Activated CD8-positive, alpha-beta memory T cell treated with anti-CD3 and anti-CD28 coated beads for 48 hours (primary cell): ENCODE results near the gene PROK1.

Experiments
- DNase-seq, 3 experiments: peaks; one replicate each; pipeline ENCODE4 v3.0.0-alpha.2; 2020; ENCODE audit warnings: low read depth in 2 of 3, low spot score in 2 of 3

PROK1 gene

DNA sequence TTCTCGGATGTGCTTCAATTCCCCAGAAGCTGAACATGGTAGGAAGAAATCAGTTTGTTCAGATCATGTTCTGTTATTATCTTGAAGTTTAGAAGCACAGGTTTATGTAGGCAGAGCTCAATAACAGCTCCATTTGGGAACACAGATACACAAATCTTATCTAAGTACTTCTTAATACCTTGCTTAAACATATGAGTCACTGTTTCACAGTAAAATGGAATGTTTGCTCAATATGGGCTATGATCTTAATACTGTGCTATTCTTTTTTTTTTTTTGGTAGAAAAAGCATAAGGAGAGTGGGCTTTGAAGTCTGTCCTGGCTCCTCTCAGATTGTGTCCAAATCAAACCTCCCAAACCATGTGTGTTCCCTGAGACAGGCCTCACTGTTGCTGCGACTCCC is 13.4 kb downstream of the PROK1 start:
- no peak for DNase-seq

DNA sequence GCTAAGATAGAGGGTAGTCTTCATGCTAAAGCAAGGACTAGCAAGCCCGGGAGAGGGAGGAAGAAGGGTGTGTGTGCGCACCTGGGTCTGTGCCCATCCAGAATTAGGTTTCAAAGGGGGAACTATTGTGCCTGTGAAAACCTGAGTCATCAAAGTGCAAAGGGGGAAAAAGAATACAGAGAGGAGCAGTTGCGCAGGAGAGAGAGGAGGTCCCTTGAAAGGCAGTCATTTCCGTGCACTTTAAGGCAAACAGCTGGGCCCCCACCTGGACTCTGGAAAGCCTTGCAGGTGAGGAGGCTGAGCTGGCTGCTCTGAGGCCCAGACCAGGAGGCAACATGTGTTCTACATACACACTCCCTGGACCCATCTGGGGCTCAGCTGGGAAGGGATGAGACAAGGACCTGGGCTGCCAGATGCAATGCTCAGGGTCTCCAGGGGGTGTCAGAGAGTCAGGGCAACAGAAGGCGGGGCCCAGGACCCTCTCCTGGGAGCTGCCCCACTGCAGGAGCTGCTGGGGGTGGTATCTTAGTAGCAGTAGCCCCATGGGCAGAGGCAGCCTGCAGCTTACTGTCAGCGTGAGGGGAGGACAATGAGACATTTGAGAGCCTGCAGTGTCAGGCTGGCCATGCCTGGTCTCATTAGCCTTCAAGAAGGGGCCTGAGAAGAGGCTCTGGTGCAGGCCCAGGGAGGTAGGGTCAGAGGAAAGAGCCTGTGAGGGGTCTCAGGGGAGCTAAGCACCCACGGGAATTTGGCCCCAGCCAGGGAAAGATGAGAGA is 14.3 kb downstream of the PROK1 start:
- no peak for DNase-seq

DNA sequence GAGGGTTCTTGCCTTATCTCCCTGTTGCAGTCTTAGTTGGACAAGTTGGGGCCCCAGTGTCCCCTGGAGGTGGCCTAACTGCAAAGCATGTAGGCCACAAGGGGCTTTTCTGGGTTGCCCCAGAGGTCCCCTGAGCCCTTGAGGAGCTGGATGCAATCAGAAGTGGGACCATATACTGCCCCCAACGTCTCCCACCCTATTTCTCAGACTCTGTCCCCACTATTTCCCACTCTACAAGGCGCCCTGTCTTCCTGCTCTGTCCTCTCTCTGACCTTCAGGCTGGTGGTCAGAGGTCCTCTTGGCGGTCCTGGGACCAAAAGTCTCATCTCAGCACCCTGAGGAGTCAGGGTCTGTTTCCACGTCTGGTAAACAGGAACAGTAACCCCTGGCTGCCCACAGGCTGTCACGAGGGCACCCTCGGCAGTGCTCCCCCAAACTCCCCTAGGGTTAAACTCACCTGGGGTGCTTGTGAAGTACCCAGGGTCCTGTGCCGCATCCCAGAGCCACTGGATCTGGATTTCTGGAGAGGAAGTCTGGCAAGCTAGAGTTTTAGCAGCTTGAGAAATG is 14.9 kb downstream of the PROK1 start:
- DNase-seq = no peak

DNA sequence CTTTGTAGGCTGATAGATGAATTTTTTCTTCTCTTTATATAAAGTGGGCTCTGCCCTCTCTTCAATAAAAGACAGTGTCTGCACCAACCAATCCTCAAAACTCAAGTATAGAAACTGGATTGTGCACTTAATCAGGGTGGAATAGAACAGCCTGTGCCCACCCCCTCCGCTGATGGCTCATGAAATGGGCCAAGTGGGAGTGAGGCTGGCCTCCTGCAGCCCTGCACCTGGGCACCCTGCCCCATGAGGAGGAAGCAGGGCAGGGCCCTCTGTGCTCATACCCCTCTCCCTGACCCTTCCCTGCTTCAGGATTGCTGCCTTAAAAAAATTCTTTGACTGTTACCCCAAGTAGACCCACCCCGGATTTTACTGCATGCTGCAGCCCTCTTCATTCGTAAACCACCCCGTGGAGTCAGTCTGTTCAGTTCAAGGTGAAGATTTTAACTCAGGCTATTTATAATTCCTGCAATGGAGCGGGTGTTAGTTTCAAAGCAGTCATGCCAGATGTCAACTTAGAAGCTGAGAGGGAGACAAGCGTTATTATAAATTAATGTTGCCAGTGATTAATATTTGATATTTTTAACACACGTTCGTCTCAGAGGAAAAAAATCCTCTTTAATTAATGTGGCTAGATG is 15.8 kb downstream of the PROK1 start:
- no peak for DNase-seq

DNA sequence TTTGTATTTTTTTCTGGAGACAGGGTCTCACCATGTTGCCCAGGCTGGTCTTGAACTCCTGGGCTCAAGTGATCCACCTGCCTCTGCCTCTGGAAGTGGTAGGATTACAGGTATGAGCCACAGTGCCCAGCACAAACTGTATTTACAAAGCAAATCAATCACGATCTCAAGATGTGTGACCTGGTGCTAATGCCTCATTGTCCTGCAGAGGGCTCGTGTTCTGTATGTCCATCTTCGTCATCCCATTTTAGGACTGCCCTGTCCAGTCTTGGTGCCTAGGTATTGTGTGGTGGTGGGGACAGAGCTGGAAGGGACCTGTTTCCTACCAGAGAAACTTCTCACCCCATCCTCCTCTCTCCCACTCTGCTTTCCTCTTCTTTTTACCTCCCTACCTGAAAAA is 20.2 kb downstream of the PROK1 start:
- DNase-seq = no peak

DNA sequence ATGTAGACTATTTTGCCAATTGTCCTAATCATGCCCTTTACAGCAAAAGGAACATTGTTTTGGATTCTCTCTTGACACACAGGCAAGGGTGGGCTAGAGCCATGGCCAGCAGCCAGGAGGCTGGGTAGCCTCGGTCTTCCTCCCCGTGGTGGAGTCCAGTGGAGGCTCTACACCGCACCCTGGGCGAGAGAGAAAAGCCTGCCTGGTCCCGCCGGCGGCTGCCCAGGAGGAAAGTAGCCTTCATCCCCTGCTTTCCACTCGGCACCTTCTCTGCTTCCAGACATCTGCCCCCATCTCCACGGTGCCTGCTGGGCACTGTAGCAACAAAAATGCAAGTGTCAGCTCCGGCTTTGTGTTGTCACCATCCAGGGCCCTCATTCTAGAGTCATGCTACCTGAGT is 21.6 kb downstream of the PROK1 start:
- DNase-seq = no peak

DNA sequence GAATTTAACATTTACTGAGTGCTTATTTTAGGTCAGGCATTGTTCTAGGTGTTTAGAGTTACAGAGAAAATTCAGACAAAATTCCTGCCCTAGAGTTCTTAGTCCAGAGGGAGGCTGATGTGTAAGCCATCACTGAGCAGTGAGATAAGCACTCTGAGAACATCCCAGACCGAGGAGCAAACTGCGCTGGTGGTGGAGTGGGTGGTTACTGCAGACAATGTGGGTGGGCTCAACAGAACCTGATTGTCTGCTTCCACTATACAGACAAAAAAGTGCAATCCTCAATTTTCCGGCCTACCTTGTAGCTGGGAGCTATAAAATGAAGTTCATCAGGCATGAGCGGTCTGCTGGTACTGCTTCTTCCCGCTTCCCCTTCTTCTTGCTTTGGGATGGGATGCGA is 23.5 kb downstream of the PROK1 start:
- DNase-seq = no peak

DNA sequence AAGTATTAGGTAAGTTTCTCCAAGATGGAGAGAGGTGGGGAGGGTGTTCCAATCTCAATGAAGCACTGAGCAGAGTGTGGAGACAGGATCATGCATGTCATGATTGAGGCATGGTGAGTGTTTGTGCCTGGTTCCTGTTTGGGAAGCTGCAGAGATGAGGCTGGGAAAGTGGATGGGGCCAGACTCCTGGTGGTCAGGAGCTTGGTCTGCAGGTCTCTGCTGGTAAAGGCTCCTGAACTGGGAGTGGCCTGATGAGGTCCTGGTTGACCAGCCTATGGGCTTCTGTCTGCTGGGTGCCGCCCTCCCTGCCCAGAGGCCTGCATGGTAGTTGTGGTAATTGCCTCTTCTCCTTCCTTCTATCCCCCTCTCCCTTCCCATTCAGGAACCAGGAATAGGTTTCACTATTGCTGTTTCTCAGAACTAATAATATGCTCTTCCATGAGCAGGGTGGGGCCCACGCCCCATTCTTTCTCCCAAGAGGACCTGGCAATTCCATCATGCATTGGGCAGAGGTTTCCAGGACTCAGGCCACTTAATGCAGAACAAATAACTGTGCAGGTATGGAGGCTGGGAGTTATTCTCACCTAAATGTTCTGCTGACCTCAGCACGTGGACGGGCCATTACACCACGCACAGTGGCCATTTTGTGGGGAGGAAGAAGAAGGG is 24.5 kb downstream of the PROK1 start:
- no peak for DNase-seq

DNA sequence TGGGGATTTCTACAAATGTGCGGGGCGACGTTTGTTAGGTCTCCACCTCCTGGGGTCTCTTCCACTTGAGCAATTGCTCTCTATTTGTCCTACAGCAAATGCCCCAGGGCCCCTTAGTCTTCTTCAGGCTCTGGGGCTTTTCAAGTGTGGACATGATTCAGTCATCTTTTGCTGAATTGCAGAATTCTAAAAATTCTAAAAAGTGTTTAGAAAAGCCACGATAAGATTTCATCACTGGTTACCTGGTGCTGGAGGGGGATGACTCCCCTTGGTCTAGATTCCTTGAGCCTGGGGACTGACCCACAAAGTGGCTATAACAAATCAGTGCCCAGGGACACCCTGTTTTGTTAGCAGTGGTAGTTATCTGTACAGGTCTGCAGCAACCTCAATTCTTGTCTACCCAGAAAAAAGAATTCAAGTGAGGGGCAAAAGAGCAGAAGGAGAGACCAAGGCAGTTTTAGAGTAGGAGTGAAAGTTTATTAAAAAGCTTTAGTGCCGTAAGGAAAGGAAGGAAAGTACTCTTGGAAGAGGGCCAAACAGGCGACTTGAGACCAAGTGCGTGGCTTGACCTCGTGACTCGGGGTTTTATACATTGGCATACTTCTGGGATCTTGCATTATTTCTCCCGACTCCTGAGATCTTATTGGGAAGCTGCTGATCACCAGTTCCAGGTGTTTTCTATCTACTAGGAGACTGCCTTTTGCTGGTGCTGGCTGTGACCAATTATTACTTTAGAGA is 25.2 kb downstream of the PROK1 start:
- no peak for DNase-seq

DNA sequence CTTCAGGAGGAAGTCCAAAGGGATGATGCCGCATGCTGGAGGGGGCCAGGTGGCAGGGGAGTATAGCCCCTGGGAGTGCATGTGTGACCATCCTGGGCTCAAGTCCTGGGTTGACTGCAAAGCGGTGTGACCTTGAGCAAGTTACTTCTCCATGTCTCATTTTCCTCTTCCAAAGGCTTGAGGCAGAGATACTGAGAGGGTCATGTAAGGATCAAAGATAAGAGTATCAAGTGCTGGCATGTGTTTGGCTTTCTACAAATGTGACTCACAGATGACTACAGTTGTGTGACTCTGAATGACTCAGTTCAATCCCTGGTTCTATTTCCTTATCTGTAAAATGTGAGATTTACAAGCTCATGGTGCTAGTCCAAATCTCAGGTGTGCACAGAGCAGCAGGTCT is 26.1 kb downstream of the PROK1 start:
- DNase-seq = no peak

DNA sequence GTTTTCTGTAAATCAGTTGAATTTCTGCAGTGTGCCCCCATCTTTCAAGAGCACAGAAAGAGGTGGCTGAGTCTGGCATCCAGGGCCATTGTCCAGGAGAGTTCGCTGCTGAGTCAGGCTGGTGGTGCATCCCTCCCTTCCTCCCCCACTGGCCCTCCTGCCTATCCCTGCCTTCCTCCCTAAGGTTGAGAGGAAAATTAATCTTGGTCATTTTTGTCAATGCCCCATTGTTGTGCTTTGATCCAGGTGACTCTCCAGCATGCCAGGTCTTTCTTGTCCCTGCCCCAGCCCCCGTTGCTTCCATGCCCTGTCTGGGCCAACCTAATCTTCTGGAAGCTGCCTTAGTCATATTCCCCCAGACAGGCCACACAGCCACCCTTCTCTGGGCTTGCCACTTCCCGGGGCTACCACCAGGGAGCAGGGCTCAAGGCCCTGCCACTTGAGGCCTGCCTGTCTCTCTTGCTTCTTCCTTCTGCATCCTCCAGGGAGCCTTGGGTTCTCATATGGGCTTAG is 26.6 kb downstream of the PROK1 start:
- no peak for DNase-seq

DNA sequence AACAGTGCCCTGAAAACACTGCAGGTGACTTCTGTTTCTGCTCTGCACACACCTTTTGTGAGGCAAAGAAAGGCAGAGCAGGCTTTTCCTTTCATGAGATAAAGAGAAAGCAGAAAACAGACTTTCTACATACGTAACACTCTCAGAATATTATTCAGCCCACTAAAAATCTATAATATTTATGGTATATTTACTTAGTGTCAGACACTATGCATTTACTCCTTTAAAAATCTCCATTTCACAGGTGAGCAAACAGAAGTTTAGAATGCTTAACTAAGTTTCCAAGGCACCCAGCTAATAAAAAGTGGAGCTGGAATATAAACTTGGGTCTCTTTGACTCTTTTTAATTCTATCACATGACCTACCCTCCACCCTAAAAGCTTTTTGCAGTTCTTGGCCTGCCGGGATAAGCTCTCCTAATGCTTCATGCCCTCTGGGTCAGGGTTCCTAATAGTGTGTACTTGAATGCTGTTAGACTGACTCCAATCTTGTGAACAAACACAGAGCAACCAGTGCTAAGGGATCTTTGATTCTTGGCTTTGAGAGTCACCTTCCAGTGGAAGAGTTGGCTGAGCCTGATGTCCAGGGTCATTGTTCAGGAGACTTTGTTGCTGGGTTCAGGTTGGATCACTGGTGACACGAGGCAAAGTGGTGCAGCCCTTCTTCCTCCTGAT is 27.2 kb downstream of the PROK1 start:
- no peak for DNase-seq

DNA sequence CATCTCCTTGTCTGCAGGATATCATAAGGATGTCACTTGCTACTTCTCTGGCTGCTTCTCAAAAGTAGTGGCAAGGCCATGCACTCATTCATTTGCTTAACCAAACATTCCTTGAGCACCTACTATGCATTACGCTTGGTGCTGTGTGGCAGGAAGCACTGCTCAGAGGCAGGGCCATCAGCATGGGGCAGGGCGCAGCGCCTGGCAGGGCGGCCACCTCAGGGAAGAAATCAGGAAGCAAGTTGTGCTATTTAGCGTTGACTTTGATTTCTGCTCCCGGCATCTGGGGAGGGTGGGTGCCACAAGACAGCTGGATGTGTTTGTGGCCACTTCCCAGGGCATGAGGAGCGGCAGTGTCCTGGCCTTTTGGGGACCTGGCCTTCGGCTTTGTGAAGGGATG is 27.9 kb downstream of the PROK1 start:
- DNase-seq = no peak

DNA sequence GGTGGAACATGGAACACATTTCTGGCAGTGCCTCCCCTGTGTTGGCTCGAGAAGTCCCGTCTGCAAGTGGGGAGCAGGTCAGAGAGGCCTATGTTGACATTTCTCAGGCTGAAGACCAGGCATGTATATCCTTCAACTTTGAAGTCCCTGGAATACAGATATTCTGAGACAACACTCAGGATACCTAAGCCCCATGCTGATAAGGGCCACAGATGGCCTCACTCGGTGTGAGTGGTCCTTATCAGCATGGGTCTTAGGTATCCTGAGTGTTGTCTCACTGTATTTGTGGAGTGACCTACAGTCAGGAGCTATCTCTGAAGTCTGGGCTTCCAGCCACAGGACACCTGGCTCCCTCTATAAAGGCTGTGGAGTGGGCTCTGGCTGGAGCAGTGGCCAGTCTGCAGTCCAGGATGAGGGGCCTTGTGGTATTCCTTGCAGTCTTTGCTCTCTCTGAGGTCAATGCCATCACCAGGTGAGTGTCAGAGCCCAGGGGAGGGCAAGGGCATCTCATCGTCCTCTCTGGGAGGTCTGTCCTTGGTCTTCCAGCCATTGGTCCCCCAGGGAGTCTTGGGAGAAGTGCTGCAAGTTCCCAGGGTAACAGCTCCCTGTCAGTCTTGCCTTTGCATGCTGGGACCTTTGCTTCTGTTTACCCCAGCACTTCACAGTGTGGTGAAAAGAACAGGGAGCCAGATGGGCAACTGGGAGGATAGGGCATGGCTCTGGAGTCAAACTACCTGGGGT is 29.6 kb downstream of the PROK1 start:
- no peak for DNase-seq

DNA sequence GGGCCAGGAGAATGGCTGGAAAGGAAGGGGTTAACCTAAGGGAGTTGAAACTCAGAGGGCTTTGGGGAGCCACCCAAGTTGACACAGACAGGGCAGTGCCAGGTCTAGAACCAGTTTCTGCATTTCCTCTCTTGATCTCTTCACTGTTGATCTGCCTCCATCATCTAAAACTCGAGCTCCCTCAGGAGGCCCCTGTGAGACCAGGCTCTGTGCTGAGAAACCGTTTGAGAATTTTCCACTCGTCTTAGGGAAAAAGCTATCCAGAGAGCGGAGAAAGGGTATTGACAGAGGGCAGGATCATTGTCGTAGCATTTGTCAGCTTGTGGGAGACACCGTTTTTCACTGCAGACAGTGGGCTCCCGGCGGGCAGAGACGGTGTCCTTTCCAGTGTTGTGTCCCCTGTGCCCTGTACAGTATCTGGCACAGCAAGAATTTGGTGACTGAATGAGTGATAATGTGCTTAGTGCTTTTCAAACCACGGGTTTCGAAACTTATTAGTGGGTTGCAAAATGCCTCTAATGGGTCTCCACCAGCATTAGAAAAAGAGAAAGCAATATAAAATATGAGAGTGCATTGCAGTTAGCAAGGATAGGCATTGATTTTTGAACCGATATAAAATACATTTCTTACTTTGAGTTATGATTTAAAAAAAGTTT is 31.1 kb downstream of the PROK1 start:
- no peak for DNase-seq

DNA sequence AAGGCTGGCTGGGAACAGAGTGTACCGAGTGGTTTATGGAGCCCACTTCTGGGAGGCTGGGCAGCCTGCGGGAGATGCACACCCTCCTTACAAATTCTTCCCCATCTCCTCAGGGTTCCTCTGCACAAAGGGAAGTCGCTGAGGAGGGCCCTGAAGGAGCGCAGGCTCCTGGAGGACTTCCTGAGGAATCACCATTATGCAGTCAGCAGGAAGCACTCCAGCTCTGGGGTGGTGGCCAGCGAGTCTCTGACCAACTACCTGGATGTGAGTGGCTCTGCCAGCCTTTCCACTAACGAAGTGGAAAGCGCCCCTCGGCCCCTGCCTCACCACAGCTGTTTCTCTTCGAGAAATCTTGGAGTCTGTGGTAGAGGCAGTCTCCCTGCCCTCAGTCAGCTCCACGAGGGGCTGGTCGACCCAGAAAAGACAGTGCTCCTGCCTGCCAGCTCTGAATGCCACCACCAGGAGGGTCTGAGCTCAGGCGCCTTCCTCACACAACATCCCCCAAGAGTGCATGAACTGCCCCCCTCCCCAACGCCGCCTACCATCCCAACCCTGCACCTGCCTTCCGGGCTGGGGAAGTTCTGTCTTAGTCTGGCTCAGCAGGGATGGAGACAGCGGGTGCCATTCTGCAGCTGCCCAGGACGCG is 31.8 kb downstream of the PROK1 start:
- DNase-seq = no peak

DNA sequence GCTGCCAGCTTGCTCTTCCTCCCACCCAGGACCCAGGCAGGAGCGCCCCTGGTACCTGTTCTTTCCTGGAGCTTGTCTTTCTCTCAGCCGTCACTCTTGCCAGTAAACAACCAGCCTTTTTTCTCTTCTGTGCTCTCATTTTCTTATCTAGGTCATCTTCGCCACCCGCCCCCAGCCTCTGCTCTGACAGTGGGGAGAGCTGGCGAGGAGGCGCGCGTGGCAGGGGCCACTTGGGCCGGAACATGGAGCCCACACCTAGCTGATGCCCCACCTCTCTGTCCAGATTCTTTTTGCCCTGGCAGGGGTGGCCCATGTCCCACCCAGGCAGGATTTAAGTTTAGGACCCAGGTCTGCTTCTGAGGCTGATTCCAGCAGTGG is 32.3 kb downstream of the PROK1 start:
- no peak for DNase-seq

DNA sequence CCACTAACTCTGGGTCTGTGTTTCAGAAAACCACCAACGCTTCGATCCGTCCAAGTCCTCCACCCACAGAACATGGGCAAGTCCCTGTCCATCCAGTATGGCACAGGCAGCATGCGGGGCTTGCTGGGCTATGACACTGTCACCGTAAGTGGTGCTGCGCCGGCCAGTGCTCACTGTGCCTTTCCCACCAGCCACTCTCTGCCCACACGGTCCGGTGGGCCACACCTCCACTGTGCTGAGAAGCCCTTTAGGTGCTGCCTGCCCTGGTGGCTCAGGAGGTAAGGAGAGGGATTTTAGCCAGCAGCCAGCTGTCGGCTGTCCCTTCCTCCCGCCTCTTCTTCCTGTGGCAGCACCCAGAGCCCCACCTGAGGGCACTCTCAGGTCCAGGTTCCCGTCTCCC is 33.9 kb downstream of the PROK1 start:
- no peak for DNase-seq

DNA sequence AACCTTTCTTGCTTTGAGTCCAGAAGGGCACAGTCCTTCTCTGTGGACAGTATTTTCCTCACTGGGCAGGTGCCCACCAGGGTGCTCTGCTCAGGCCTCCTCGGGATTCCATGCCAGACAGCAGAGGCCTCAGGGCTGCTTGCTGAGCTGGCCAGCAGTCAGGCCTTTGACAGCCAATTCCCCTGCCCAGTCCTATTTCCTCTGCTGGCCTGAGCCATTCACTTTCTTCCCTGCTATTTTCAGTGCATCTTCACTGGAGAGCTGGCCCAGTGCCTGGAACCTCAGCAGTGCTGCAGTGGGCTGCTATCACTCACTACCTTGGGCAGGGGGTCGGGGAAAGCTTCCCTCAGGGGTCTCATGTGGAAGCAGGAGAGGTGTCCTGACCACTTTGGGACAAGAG is 34.8 kb downstream of the PROK1 start:
- no peak for DNase-seq
